ENCODE measurements around the gene PCNX1.
"Not testable (repeated sequence)": the region's sequence is repeated elsewhere in the genome, so short reads cannot be mapped to it uniquely, and the experiment has no call there.

Gene PCNX1

DNA sequence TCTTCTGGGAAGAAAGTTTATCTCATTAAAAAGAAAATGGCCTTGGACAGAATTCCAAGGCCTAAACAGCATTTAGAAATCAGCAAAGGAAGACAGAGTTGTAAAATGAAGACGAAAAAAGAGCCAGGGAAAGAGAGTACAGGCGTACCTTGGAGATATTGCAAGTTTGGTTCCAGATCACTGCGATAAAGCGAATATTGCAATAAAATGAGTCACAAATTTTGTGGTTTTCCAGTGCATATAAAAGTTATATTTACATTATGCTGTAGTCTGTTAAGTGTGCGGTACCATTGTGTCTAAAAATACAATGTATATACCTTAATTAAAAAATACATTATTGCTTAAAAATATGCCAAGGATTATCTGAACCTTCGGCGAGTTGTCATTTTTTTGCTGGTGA lies 9.0 kb downstream of the PCNX1 start:
- DNase-seq (ENCODE audit: low read depth in 2 of 2), result no peak

DNA sequence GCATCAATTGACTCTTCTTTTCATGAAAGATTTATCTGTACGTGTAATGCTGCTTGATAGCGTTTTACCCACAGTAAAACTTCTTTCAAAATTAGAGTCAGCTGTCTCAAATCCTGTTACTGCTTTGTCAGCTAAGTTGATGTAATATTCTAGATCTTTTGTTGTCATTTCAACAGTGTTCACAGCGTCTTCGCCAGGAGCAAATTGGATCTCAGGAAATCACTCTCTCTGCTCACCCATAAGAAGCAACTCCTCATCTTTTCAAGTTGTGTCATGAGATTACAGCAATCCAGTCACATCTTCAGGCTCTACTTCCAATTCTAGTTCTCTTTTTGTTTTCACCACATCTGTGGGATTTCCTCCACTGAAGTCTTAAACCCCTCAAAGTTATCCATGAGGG lies 9.5 kb downstream of the PCNX1 start:
- DNase-seq (ENCODE audit: low read depth in 2 of 2), result no peak

DNA sequence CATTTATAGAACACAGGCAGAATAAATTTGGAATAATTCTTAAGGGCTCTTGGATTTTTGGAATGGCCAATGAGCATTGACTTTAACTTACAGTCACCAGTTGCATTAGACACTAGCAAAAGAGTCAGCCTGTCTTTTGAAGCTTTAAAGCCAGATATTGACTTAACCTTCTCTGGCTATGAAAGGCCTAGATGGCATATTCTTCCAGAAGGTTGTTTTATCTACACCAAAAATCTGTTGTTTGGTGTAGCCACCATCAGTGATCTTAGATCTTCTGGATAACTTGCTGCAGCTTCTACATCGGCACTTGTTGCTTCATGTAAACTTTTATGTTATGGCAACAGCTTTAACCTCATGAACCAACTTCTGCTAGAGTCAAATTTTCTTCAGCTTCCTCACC lies 10.4 kb downstream of the PCNX1 start:
- no peak for DNase-seq (ENCODE audit: low read depth in 2 of 2)

DNA sequence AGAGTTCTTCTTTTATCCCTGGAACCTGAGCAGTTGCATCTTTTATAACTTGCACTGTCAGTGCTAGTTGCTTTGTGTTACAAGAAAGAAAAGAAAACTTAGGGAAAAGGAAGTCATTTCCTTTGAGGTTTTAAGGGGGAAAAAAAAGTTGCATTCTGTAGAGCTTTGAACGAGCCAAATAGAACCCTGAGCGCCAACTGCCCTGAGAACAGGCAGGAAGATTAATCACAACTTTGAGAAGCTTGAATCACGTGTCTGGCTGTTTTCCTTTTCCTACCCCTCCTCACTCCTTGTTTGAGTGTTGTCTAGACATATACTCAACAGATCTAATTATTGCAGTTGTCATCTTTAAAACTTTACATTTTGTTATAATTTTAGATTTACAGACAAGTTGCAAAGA lies 12.5 kb downstream of the PCNX1 start:
- no peak for DNase-seq (ENCODE audit: low read depth in 2 of 2)

DNA sequence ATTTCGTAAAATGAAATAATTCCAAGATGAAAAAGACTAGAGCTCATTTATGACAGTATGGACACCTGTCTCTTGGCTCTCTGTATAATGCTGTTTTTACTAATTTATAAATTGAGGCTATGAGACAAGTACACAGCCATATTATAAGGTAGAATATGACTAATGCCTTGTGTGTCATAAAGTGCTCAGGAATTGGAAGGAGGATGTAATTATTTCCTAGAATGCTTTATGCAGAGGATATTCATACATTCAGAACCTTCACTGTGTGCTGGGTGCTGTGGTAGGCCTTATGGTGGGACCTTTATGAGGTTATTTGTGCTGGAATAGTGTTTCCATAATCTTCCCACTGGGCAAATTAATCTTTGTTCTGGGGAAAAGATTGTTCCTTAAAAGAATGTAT lies 13.3 kb downstream of the PCNX1 start:
- no peak for DNase-seq (ENCODE audit: low read depth in 2 of 2)

DNA sequence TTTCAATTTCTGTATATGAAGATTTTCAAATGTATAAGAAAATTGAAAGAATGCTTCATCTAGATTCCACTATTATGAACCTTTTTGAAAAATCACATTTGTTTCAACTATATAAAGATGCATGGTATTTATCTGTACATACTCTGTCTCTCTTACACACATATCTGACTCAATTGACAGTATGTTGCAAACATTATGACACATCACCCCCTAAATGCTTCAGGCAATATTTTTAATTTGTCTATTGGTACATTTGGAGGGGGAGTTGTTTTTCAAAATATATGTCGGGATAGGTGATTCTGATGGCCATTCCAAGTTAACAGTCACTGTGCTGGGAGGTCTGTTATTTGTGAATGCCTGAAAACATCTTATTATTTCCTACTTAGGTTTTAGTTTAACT lies 14.4 kb downstream of the PCNX1 start:
- DNase-seq (ENCODE audit: low read depth in 2 of 2), result no peak

DNA sequence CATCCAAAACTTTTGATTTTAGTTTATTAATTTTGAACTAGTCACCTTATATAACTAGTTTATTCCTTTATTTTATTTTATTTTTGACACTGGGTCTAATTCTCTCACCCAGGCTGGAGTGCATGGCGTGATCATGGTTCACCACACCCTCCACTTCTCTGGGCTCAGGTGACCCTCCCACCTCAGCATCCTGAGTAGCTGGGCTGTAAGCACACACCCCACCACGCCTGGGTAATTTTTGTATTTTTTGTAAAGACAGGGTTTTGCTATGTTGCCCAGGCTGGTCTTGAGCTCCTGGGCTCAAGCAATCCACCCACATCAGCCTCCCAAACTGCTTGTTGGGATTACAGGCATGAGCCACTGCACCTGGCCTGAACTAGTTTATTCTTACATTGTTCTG lies 17.3 kb downstream of the PCNX1 start:
- DNase-seq (ENCODE audit: low read depth in 2 of 2), result no peak

DNA sequence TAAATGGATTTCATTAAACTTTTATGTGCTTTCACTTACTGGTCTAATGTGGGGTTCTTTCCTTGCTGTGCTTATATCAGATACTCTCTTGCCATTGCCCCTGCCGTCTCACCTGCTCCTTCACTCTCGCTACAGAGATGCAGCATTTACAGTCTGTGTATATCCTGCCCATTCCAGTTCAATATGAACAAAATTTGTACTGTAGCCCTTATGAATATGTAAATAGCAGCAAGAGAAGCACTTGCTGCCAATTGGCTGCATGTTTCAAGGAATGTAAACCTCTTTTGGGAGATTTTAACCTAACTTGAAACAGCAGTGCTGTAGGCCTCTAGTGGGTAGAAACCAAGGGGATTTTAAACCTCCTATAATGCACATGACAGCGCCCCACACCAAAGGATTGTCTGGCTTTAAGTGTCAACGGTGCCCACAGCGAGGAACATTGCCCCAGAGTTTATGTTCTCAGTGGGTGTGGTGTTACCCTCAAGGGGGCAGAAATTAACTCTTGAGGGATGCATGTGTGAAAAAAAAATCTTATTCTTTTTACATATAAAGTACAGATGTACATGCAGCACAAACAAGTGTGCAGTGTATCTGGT lies 19.1 kb downstream of the PCNX1 start:
- DNase-seq (ENCODE audit: low read depth in 2 of 2), result no peak

DNA sequence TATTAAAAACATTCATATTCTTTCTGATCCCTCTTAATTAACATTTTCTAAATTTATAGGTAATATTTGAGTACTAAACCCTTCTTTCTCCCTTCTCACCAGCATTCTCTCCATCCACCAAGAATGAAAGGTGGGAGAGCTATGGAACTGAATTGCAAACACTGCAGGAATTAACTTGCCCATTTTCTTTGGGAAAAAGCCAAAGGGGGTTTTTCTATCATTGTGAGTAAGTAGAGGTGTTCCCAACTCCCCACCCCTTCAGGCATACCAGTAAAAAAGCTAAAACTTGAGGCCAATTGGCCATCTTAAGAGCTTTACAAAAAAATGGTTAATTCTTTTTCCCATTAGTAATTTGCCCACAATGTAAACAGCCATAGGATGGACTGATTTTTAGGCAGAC lies 23.7 kb downstream of the PCNX1 start:
- DNase-seq (ENCODE audit: low read depth in 2 of 2), result no peak

DNA sequence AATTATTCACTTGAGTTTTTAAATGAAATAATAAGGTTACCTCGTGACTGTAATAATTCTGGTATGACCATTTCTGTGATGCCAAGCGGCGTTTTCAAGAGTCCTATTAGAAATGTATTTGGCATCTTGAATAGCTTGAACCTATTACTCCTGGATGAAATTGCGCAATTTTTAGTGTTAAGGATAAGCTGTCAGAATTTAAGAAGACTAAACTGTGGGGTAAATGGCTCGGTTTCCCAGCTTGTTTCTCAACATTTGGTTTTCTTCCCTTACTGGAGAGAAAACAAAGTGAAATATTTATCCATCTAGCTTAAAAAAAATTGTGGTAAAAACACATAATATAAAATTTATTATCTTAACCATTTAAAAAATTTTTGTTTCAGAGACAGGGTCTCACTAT lies 26.8 kb downstream of the PCNX1 start:
- no peak for DNase-seq (ENCODE audit: low read depth in 2 of 2)

DNA sequence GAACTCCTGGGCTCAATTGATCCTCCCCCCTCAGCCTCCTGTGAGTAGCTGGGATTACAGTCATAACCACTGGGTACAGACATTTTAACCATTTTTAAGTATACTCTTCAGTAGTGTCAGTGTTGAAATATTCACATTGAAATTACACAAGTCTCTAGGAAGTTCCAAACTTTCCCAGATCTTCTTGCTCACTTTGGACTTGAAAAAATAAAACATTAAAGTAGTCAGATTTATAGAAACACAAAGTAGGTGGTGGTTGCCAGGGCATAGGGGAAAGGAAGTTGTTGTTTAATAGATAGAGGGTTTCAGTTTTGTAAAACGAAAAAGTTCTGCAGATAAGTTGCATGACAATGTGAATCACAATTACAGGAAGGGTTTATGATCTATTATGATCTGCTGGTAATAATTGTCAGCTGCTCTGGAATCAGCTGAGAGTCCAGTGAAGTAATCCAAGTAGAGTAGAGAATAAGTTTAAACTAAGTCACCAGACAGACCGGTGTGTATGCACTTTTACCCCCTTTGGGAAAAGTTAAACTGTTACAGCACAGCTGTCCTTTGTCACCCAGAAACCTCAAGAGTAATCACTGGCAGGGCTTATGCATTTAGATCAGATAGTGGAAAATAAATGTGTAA lies 27.4 kb downstream of the PCNX1 start:
- DNase-seq (ENCODE audit: low read depth in 2 of 2), result no peak

DNA sequence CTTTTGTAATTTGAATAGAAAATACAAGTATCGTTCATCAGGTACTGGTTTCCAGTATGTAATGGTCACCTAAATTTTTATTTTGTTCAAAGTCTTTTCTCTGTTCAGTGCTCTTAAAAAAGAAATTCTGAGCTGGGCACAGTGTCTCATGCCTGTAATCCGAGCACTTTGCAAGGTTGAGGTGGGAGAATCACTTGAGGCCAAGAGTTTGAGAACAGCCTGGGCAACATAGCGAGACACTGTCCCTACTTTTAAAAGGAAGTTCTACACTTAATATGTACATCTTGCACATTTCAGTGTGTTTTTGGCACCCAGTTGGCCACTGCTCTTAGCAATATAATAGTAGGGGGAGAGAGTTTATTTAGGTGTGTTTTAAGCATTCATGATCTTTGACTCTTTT lies 27.9 kb downstream of the PCNX1 start:
- DNase-seq (ENCODE audit: low read depth in 2 of 2), result no peak

DNA sequence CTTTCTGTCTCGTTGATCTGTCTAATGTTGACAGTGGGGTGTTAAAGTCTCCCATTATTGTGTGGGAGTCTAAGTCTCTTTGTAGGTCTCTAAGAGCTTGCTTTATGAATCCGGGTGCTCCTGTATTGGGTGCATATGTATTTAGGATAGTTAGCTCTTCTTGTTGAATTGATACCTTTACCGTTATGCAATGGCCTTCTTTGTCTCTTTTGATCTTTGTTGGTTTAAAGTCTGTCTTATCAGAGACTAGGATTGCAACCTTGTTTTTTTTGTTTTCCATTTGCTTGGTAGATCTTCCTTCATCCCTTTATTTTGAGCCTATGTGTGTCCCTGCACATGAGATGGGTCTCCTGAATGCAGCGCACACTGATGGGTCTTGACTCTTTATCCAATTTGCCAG lies 32.4 kb downstream of the PCNX1 start:
- DNase-seq (ENCODE audit: low read depth in 2 of 2), result not testable (repeated sequence)

DNA sequence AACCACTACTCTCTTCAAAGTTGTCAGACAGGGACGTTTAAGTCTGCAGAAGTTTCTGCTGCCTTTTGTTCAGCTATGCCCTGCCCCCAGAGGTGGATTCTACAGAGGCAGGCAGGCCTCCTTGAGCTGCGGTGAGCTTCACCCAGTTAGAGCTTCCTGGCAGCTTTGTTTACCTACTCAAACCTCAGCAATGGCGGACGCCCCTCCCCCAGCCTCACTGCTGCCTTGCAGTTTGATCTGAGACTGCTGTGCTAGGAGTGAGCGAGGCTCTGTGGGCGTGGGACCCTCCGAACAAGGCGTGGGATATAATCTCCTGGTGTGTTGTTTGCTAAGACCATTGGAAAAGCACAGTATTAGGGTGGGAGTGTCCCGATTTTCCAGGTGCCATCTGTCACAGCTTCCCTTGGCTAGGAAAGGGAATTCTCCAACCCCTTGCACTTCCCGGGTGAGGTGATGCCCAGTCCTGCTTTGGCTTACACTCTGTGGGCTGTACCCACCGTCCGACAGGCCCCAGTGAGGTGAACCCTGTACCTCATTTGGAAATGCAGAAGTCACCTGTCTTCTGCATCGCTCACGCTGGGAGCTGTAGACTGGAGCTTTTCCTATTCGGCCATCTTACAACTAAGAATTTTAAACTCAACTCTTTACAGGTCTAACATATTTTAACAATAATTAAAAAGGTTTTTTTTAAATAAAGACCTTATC lies 34.5 kb downstream of the PCNX1 start:
- DNase-seq (ENCODE audit: low read depth in 2 of 2), result not testable (repeated sequence)

DNA sequence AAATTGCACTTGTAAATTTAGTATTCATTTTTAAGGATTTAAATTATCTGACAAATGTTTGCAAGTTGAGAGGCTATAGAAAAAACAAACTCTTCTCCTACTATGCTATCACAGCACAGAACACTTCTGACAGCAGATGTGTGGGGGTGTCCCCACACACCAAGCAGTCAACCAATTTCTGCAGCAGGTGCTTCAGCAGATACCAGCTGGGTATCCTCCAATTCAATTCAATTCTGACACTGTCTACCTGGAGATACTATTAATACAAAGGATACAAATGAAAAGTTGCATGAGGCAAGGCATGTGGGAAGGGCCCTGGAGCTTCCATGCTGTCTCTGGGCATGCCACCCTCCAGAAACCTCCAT lies 35.1 kb downstream of the PCNX1 start:
- DNase-seq (ENCODE audit: low read depth in 2 of 2), result no peak

DNA sequence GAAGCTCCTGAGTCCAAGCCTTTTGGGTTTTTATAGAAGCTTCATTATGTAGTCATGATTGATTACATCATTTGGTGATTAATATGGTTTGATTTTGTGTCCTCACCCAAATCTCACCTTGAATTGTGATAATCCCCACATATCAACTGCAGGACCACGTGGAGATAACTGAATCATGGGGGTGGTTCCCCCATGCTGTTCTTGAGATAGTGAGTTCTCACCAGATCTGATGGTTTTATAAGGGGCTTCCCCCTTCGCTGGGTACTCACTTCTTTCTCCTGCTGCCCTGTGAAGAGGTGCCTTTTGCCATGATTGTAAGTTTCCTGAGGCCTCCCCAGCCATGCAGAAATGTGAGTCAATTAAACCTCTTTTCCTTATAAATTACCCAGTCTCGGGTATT lies 35.5 kb downstream of the PCNX1 start:
- DNase-seq (ENCODE audit: low read depth in 2 of 2), result not testable (repeated sequence)

DNA sequence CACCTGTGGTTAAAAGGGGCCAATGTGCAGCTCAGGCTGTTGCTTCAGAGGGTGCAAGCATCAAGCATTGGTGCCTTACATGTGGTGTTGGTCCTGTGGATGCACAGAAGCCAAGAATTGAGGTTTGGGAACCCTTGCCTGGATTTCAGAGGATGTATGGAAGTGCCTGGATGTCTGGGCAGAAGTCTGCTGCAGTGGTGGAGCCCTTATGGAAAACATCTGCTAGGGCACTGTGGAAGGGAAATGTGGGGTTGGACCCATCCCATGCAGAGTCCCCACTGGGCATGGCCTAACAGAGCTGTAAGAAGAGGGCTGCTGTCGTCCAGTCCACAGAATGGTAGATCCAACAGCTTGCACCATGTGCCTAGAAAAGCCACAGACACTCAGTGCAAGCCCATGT lies 36.6 kb downstream of the PCNX1 start:
- DNase-seq (ENCODE audit: low read depth in 2 of 2), result no peak

DNA sequence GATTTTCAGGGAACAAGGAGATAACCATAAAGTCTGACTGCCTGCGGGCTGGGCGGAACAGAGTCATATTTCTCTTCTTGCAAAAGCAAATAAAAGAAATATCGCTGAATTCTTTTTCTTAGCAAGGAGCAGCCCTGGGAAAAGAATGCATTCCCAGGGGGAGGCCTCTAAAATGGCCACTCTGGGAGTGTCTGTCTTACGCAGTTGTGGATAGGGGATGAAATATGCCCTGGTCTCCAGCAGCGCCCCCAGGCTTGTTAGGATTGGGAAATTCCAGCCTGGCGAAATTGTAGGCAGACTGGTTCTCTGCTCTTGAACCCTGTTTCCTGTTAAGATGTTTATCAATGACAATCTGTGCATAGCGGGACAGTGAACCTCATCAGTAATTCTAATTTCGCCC lies 40.5 kb downstream of the PCNX1 start:
- DNase-seq (ENCODE audit: low read depth in 2 of 2), result no peak

DNA sequence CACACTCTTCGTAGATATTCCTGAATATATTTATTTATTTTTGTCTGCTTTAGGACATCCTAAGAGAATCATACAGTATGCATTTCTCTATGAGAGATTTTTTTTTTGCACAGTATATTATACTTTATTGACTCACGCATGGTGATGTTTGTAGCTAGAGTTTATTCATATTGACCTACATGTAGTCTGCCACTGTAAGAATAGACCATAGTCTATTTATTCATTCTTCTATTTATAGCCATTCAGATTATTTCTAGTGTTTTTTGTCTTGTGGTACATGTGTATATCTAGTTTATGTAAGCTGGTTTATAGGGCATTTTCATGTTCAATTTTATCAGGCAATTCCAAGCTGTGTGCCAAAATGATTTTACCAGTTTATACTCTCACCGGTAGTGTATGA lies 45.2 kb downstream of the PCNX1 start:
- no peak for DNase-seq (ENCODE audit: low read depth in 2 of 2)

DNA sequence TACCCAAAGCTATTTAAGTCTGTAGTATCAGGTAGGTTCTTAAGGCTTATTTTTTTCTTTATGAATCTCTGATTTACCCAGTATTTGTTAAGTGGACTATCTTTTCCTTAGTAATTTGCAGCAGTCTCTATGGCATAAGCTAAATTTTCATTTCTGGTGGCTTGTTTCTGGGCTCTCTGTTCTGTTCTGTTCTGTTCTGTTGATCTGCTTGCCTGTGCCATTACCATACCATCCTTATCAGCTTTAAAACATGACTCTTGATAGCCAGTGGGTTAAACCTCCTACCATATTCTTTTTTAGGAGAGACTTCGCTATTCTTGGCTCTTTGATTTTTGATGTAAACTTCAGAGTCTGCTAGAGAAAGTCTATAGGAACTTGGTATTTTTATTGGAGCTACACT lies 46.8 kb downstream of the PCNX1 start:
- DNase-seq (ENCODE audit: low read depth in 2 of 2), result no peak

DNA sequence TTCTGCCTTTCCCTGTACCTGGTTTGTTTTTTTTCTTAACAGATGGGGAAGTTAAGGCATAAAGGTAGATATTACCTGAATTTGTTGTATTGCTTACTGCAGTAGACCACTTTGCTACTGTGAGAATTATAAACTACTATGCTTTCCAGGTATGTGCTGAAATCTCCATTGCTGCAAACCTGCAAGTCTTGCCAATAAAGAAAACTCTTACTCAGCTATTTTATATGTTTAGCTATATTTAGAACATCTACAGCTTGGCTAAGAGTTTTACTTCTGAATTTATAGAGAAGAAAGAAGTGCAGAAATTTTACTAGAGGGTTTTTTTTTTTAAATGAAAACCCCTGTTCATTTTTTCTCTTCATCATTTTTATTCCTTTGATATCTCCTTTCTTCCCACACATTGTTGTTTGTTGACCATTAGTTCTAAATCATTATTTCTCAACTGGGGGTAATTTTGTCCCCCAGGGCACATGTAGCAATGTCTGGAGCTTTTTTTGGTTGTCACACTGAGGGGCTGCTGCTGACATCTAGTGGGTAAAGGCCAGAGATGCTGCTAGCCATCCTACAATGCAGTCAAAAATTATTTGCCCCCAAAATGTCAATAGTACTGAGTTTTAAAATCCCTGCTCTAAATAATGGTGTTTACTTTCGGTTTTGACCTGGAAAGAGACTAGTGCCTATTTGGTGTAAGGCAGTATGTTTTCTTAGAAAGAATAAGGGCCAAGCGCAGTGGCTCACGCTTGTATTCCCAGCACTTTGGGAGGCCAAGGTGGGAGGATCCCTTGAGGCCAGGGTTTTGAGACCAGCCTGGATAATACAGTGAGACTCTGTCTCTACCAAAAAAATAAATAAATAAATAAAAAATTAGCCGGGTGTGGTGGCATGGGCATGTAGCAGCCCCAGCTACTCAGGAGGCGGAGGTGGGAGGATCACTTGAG lies 48.6 kb downstream of the PCNX1 start:
- no peak for DNase-seq (ENCODE audit: low read depth in 2 of 2)

DNA sequence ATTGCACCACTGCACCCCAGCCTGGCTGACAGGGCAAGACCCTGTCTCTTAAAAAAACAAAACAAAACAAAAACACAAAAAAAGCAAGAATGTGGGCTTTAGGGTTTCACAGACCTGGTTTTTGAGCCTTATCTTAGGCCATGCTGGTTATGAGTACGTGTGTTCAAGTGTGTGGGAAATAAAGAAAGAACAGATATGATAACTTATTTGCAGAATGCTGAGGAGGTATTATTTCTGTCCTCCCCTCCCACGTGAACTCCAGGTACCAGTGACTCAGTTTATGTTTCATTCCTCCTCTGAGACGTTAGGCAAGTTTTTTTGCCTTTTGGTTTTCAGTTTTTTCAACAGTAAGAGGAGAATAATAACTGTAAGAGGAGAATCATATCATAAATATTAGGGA lies 49.3 kb downstream of the PCNX1 start:
- no peak for DNase-seq (ENCODE audit: low read depth in 2 of 2)

DNA sequence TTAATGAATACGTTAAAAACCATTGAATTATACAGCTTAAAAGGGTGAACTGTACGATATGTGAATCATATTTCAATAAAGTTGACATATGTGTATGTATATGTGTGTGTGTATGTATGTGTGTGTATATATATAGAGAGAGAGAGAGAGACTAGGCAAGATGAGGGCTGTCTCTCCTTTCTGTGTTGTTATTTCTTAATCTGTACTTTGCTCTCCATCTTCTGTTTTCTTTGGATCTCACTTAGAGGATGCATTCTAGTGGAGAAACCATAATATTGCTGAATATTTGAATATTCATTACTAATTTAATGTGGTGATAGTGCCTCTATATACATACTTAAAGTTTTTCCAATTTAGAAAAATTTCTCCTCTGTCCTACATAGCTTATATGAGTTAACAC lies 50.5 kb downstream of the PCNX1 start:
- no peak for DNase-seq (ENCODE audit: low read depth in 2 of 2)
